K562 treated with DMSO at 1 percent for 48 hours (cell line): ENCODE measurements around the gene ZNF654. TPM values are rescaled to one million over a fixed set of nuclear protein-coding genes. Genes with fewer than 3 reads are reported as not detected.

Experiments
- total RNA-seq: library from RNA; unstranded; fragments of 300-600 nt; gene quantifications from 2 replicates; pipeline ENCODE4 v1.2.3, GENCODE V29; 2022; ENCODE audit warnings: low replicate concordance; ENCODE audit errors: extremely low read depth

The ZNF654 gene
- total RNA-seq: not detected in 2 replicates

DNA sequence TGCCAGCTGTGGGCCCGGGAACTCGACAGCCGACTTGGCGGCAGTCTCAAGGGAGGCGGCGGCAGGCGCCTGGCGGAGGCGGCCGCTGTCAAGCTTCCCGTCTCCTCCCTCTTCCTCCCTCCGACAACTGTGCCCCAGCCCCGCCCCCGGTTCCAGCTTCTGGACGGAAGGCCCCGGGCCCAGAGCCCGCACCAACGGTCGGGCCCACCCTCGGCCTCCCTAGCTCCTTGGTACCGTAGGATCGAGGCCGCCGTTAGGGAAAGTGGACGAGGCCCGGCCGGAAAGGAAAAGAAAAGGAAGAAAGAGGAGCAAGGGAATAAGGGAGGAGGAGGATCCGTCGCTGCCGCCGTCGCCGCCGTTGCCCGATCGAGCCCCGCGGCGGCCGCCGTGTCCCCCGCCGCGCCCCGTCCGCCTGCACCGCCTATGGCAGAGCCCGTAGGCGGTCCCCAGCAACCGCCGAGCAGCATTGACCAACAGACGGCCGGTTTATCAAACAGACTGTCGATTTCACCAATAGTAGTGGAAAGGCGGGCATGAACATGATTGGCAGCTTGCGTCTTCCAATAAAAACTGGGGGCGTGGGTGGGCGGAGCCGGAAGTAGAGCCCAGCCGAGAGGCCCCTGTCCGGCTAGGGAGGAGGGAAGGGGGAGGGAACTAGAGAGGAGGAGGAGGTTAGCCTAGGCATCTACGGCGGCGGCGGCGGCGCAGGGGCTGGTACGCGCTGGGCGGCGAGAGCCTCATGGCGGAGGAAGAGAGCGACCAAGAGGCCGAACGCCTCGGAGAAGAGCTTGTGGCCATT lies at the start of gene ZNF654, which contains the start of gene CGGBP1:
Gene ZNF654, plus strand, starts transcription at position 675 of the 799 bp plus-strand sequence. Its CDS starts 65 bp downstream, at position 740.
Gene CGGBP1, minus strand, starts transcription at position 425 of the 799 bp plus-strand sequence. CDS start 3,029 bp downstream, outside the sequence.

DNA sequence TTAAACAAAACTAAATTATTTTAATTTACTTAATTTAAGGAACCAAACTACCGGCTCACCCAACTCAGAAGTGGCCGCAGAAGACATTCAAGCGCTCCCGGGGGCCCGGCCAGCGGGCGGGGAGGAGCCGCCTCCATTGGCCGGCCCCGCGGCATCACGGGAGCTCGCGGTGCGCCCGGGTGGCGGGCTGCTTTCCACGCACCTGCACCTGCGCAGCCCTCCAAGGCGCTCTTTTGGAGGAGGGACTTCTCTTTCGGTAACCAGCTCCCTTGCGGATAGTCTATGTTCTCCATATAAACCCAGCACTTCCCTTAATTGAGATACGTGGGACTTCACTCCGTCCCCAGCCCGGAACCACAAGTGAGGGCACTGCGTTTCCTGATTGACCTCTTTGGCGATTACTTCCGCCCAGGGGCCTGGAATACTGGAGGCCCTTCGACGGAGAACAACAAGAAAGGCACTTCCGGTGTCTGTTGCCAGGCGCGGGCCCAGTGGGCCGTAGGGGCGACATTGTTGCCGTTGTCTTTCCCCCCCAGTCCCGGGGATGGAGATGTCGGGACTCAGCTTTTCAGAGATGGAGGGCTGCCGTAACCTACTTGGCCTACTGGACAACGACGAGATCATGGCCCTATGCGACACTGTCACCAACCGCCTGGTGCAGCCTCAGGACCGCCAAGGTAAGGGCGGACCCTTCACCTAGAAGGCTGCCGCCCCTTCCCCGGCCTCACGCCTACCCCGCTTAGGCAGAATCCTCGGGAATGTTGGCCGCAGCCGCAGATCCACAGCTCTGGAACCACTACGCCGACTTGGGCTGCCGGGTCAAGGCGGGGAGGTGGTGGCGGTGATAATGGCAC lies 90.7 kb downstream of the ZNF654 start, which contains the start of gene C3orf38:
Gene C3orf38, plus strand, starts transcription at position 451 of the 854 bp plus-strand sequence. Its CDS starts 94 bp downstream, at position 545.

Other genes starting within 250 kb of the ZNF654 start
- gene CGGBP1, start 250 bp upstream of the ZNF654 start, total RNA-seq: not detected in 2 replicates
- gene C3orf38, start 90.7 kb downstream of the ZNF654 start, total RNA-seq: not detected in 2 replicates